Uterus (tissue), 4 donors: Measurements from ENCODE around the gene PEX11A. TPM values are rescaled to one million over a fixed set of nuclear protein-coding genes. Genes with fewer than 3 reads are reported as not detected.

Experiments
- DNase-seq, 2 donors: peaks; one replicate each; pipeline ENCODE4 v3.0.0-alpha.2; 2019 to 2020
- H3K27ac ChIP-seq, 2 donors: fragments of 200-600 bp; sonication (generic); 1 replicate in 1 of 2; 2 replicates in 1 of 2; pipeline ENCODE4 v1.5.1; 2016 to 2018
- H3K27me3 ChIP-seq, 2 donors: fragments of 200-600 bp; sonication (generic); one replicate each; pipeline ENCODE4 v1.5.1; 2018 to 2019; ENCODE audit warnings: control low read depth in 1 of 2
- H3K36me3 ChIP-seq, 2 donors: fragments of 200-600 bp; sonication (generic); one replicate each; pipeline ENCODE4 v1.5.1; 2019; ENCODE audit warnings: control low read depth in 1 of 2
- H3K4me1 ChIP-seq, 2 donors: fragments of 200-600 bp; sonication (generic); one replicate each; pipeline ENCODE4 v1.5.1; 2018 to 2019; ENCODE audit warnings: control low read depth in 1 of 2
- H3K4me3 ChIP-seq, 2 donors: fragments of 200-600 bp; sonication (generic); 1 replicate in 1 of 2; 2 replicates in 1 of 2; pipeline ENCODE4 v1.5.1; 2018 to 2019; ENCODE audit warnings: mild to moderate bottlenecking in 1 of 2
- H3K9me3 ChIP-seq, 2 donors: fragments of 200-600 bp; sonication (generic); one replicate each; pipeline ENCODE4 v1.5.1; 2019; ENCODE audit warnings: control low read depth in 1 of 2
- CTCF ChIP-seq, 4 experiments: fragments of 200-600 bp in 2 of 4; fragments of 450-650 bp in 2 of 4; sonication (generic) in 2 of 4; IDR thresholded peaks; one replicate each; pipeline ENCODE4 v1.5.1; 2016 to 2019; ENCODE audit warnings: antibody characterized with exemption in 4 of 4, mild to moderate bottlenecking in 2 of 4, moderate library complexity in 1 of 4
- POLR2A ChIP-seq, 2 donors: fragments of 450-650 bp; IDR thresholded peaks; one replicate each; pipeline ENCODE4 v1.6.1; 2016; ENCODE audit warnings: antibody characterized with exemption in 2 of 2, mild to moderate bottlenecking in 1 of 2, moderate library complexity in 1 of 2
- intact Hi-C: fragments of 100-400 bp; cut with DNase I; formaldehyde crosslinking; loops from one replicate; pipeline ENCODE4 v1.15.1; 2023; ENCODE audit warnings: low total_unique reads
- total RNA-seq, 4 donors: library from RNA; depleted of rRNA in 3 of 4; stranded (reverse); fragments of >200 nt in 3 of 4; gene quantifications; one replicate each; pipeline versions ENCODE4 v1.1.0 to v1.2.4, GENCODE V29; 2014 to 2023
- donor health status: DM: yes; HTN: yes; CAD: no.

Gene PEX11A
- total RNA-seq, 4 donors from 2014 or later = 1.5 to 16.2 (median 8.7) TPM

- H3K27ac ChIP-seq = no peak overlapping the region
- H3K9me3 ChIP-seq = no peaks in the 10 kb centered on the region
- no peaks in the 10 kb centered on the region for H3K4me1 ChIP-seq
- intact Hi-C loops = no loop called here
- no peaks in the 10 kb centered on the region for H3K27me3 ChIP-seq
- peak; percentile 67 to 71 for DNase-seq
- H3K4me3 ChIP-seq = no peak overlapping the region
- H3K36me3 ChIP-seq = no peaks in the 10 kb centered on the region
- TF ChIP-seq POLR2A (IDR thresholded peaks at IDR 0.05) (no peak), CTCF (IDR thresholded peaks at IDR 0.05) (peak; percentile 55 to 84 (median 64))
Measured at GRCh38 chr15:89647191-89647851, 43.2 kb downstream of the PEX11A start.

GRCh38 chr15:89646416-89647141, 44.0 kb downstream of the PEX11A start:
- Histone ChIP-seq H3K27me3 (no peaks in the 10 kb centered on the region), H3K27ac (no peak overlapping the region), H3K9me3 (no peaks in the 10 kb centered on the region), H3K36me3 (no peaks in the 10 kb centered on the region), H3K4me1 (no peaks in the 10 kb centered on the region), H3K4me3 (no peak overlapping the region)
- DNase-seq = no peak
- TF ChIP-seq POLR2A (IDR thresholded peaks at IDR 0.05) = no peak
- no peak for TF ChIP-seq CTCF (IDR thresholded peaks at IDR 0.05)
- intact Hi-C loops = no loop called here

GRCh38 chr15:89645680-89646079, 44.9 kb downstream of the PEX11A start:
- no peak for TF ChIP-seq CTCF (IDR thresholded peaks at IDR 0.05)
- no peak for TF ChIP-seq POLR2A (IDR thresholded peaks at IDR 0.05)
- H3K4me3 ChIP-seq = no peak overlapping the region
- H3K4me1 ChIP-seq = no peaks in the 10 kb centered on the region
- intact Hi-C loops = no loop called here
- DNase-seq = no peak
- H3K27ac ChIP-seq = no peak overlapping the region
- H3K36me3 ChIP-seq = no peaks in the 10 kb centered on the region
- no peaks in the 10 kb centered on the region for H3K27me3 ChIP-seq
- H3K9me3 ChIP-seq = no peaks in the 10 kb centered on the region

- no peak for DNase-seq
- TF ChIP-seq CTCF (IDR thresholded peaks at IDR 0.05) (no peak), POLR2A (IDR thresholded peaks at IDR 0.05) (no peak)
- no peaks in the 10 kb centered on the region for H3K9me3 ChIP-seq
- no peaks in the 10 kb centered on the region for H3K4me1 ChIP-seq
- no peak overlapping the region for H3K4me3 ChIP-seq
- intact Hi-C loops = no loop called here
- H3K36me3 ChIP-seq = no peaks in the 10 kb centered on the region
- H3K27ac ChIP-seq = no peak overlapping the region
- no peaks in the 10 kb centered on the region for H3K27me3 ChIP-seq
Measured at GRCh38 chr15:89642106-89642505, 48.4 kb downstream of the PEX11A start.

GRCh38 chr15:89641053-89641452, 49.5 kb downstream of the PEX11A start:
- DNase-seq = no peak
- no peak overlapping the region for H3K27ac ChIP-seq
- no peaks in the 10 kb centered on the region for H3K4me1 ChIP-seq
- intact Hi-C loops = no loop called here
- no peaks in the 10 kb centered on the region for H3K9me3 ChIP-seq
- no peaks in the 10 kb centered on the region for H3K27me3 ChIP-seq
- H3K4me3 ChIP-seq = no peak overlapping the region
- TF ChIP-seq POLR2A (IDR thresholded peaks at IDR 0.05) (no peak), CTCF (IDR thresholded peaks at IDR 0.05) (no peak)
- no peaks in the 10 kb centered on the region for H3K36me3 ChIP-seq
